GM21786 (cell line): Measurements from ENCODE around the gene OXCT1.
A peak's percentile ranks its signal among the peaks of the same experiment; 100 is the strongest.

Experiments used
- ATAC-seq: cut with Tn5 transposase; IDR thresholded peaks from one replicate; pipeline ENCODE4 v1.9.1; 2021; ENCODE audit not compliant: unreplicated experiment

OXCT1 gene

GRCh38 chr5:41869724-41870626 lies at the start of gene OXCT1:
OXCT1 (minus strand) TSS chr5:41870425; CDS start chr5:41870358, 67 bp downstream.
- peak; percentile 91 for ATAC-seq

GRCh38 chr5:41918105-41918504 lies 47.9 kb upstream of the OXCT1 start:
- ATAC-seq: peak; percentile 75

- ATAC-seq: no peak
Observed at GRCh38 chr5:41908374-41909079, 38.3 kb upstream of the OXCT1 start.

DNA sequence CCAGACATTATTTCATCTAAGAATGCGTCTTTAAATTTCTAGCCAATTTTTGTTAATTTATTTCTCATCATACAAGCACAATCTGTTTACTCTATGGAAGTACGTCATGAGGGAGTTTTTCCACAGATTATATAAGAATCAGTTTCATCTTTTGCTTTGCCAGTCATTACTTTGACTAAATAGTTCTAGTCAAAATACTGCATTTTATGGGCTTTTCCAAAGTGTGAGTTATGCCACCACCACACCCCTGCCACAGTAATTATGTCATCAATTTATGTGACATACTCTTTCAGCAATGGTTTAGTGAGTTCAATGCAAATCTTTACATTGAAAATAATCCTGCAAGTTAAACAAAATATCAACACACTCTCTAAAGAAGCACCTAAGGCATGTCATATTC lies 35.9 kb upstream of the OXCT1 start:
- ATAC-seq: no peak

DNA sequence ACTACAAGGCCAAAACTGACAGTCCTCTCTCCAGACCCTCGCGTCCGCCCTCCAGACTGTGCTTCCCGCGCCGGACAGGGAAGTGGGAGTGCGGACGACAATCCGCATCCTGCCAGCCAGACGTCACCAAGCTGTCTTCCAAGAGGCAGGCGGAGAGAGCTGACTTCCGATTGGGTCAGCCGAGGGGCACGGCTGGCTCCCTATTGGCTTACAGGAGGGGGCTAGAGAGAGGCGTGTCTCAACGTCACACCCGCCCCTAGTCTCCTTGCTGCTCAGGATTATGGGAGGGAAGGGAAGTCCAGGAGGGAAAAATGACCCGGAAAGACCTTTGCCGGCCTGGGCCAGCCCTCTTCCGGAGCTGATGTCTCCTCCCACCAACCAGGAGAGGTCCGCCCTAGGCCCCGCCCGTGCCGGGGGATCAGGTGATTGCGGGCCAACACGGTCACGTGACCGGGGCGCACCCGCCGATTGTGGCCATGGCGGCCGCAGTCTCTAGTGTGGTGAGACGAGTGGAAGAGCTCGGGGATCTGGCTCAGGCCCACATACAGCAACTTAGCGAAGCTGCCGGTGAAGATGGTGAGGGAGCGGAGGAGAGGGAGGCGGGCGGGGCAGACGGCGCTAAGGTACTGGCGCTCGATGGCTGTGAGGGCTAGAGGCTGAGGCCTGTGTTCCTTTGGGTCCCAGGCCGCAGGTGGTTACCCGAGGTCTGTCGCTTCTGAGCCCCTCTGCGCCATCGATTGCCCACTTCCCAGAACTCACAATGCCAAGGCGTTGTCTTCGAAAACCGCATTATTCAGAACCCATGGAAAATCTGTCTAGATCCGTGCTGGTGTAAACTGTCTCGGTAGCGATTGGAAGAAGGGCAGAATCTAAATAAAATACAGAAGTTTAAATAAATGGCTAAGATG lies 33.9 kb upstream of the OXCT1 start, which contains the start of gene RIMOC1:
Gene RIMOC1, plus strand, starts transcription at position 453 of the 908 bp plus-strand sequence. Its CDS starts 24 bp downstream, at position 477.
- peak; percentile 99 for ATAC-seq

DNA sequence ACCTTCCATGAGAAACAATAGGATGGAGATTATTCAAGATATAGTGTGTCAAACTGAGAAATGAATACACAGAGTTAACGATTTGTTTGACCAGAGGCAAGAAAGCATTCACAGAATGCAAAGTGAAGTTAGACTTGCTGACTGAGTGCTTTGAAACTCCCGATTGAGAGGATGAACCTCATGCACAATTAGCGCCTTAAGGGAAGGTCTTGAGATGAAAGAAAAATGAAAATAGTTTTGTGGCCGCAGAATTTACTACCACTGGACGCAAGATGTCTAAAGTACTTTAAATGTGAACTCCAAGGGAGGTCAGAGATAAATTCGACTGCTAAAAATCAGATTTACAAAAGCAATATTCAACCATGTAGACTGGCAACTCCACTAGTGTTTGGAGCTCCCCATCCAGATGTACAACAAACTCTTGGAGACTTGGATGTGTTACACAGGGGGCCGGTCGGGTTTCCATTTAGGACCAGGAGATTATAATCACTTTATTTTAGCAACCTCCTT lies 33.2 kb upstream of the OXCT1 start:
- ATAC-seq: no peak

DNA sequence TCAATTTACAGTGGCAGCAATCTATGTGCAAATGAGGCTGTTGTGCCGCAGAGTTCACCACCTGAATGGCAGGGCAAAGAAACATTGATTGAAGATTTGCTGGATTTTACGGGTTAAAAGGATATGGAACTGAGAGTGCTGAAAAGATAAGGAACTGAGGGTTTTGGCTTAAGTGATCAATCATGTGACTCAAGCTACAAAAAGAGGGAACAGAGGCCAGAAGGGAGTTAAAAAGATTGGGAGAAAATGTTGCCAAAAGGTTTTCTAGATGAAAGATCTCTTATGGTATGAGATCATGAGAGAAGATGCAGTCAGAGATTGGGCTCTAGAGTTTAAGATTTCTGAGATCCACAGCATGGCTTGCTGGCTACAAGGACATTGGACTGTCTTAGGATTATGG lies 26.0 kb upstream of the OXCT1 start:
- no peak for ATAC-seq

DNA sequence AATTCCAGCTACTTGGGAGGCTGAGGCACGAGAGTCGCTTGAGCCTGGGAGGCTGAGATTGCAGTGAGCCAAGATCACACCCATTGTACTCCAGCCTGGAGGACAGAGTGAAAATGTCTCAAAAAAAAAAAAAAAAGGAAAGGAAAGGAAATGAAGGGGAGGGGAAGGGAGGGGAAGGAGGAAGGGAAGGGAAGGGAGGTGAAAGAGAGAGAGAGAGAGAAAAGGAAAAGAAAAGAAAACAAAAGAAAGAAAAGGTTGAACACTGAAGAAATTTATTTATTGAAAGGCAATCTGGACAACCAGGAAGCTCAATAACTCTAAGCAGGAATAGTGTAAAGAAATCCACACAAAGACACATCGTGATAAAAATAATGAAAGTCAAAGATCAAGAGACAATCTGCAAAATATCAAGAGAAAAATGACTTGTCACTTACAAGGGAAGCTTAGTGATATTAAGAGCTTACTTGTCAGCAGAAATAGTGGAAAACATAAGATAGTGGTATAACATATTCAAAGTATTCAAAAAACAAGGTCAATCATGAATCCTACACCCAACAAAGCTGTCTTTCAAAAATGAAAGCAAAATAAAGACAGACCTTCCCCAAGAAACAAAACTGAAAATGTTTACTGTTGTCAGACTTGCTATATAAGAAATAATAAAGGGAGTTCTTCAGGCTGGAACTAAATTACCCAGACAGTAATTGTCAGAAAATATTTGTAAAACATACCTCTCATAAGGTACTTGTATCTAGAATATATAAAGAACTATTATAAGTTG lies 23.0 kb upstream of the OXCT1 start:
- ATAC-seq: peak; percentile 66

DNA sequence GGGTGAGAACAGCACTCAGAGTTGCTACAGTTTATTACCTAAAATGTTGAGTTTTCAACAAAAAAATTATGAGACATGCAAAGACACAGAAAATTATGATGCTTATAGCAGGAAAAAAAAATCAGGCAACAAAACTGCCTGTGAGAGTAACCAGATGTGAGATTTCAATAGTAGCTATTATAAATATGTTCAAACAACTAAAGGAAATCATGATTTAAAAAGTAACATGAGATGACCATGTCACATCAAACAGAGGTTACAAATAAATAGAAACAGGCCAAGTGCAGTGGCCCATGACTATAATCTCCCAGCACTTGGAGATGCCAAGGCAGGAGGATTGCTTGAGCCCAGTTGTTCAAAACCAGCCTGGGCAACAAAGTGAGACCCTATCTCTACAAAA lies 21.8 kb upstream of the OXCT1 start:
- no peak for ATAC-seq

GRCh38 chr5:41891066-41891707 lies 21.0 kb upstream of the OXCT1 start:
- peak; percentile 45 for ATAC-seq

GRCh38 chr5:41885286-41885685 lies 15.1 kb upstream of the OXCT1 start:
- ATAC-seq: no peak

- ATAC-seq: no peak
Observed at GRCh38 chr5:41883936-41884335, 13.7 kb upstream of the OXCT1 start.

DNA sequence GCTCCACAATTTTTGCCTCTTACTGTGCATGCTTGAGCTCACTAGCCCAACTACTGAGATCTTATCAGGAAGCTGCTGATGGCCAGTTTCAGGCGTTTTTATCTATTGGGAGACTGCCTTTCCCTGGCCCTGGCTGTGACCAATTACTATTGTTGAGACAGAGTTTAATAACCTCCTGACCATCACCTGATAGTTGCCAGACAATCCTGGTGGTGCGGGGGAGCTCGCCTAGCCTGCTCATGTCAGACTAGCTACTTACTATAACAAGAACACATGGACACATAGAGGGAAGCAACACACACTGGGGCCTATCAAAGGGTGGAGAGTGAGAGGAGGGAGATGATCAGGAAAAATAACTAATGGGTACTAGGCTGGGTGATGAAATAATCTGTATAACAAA lies 13.0 kb upstream of the OXCT1 start:
- no peak for ATAC-seq

DNA sequence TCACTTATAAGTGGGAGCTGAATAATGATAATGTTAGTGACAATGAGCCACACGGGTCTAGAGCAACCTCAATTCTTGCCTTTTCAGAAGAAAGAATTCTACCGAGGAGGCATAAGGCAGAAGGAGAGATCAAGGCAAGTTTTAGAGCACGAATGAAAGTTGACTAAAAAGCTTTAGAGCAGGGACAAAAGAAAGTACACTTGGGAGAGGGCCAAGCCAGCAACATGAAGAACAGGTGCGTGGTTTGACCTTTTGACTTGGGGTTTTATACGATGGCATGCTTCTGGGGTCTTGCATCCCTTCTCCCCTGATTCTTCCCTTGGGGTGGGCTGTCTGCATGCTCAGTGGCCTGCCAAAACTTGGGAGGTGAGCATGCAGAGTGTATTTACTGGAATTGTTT lies 12.5 kb upstream of the OXCT1 start:
- no peak for ATAC-seq

DNA sequence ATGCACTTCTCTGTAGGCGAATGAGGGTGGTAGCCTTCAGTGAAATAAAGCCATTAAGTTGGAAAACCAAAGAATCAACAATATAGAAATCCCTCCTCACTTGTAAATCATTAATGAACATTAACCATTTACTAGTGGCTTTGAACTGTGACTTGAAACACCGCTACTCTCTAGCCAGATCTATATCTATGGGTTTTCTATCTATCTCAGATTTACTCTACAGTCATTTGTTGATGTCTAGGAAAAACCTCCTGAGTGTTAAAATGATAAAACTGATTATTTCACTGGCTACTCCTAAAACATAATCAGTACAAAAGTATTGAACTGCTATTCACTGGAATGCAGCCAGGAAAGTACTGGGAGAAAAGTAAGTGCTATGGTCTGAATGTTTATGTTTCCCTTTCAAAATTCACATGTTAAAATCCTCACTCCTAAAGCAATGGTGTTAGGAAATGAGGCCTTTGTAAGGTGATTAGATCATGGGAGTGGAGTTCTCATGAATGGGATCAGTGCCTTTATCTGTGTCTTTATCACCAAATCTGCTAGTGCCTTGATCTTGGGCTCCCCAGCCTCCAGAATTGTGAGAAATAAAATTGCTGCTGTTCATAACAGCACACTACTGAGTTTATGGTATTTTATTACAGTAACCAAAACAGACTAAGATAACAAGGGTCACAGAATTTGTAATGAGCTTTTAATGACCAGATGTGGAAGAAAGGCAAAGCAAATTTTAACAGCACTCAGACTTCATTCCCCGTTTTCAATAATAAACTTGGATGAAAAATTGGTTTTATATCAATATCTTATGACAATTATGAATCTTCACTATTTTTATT lies 8.6 kb upstream of the OXCT1 start:
- ATAC-seq: peak; percentile 74

- ATAC-seq: no peak
Observed at GRCh38 chr5:41878173-41878572, 7.9 kb upstream of the OXCT1 start.

DNA sequence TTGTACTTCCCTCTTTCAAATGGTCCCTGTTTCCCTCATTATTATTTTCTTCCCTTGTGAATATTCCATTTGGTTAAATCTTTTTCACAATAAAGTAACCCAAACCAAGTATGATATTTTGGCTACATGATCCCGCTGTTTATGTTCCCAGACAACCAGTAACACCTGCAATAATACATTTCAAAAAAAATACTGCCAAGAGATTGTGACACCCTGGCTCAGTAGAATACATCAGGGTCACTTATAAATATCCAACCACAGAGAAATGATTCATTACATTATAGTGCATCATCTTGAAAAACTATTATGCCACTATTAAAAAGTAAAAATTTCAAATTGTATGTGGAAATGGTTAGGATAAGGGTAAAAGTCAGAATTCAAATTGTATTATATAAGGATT lies 7.2 kb upstream of the OXCT1 start:
- no peak for ATAC-seq

GRCh38 chr5:41876678-41877077 lies 6.5 kb upstream of the OXCT1 start:
- no peak for ATAC-seq

DNA sequence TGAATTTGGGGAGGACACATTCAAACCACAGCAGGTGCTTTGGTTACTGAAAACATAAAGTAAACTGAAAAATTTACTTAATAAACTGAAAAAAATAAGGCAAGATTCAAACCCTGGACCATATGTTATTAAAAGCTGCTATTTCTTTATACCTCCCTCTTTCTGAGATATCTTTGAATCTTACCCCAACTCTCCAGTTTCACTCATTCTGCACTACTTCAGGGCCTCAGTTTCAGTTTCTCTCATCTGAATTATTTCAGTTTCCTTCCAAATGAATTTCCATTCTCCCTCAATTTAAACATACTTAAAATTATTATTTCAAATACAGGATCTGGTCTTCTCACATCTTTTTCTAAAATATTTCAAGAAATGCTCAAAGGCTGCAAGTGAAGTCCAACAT lies 4.9 kb upstream of the OXCT1 start:
- no peak for ATAC-seq
